22Rv1 (cell line): ENCODE results near the gene CLRN3.

Source experiments
- H3K27ac ChIP-seq: fragments of 450-650 bp; 2 replicates; pipeline ENCODE4 v1.5.1; 2017
- CTCF ChIP-seq: fragments of 450-650 bp; IDR thresholded peaks from 2 replicates; pipeline ENCODE4 v1.5.1; 2017; ENCODE audit warnings: mild to moderate bottlenecking
- ZFX ChIP-seq: fragments of 450-650 bp; IDR thresholded peaks from 2 replicates; pipeline ENCODE4 v1.6.1; 2017; ENCODE audit warnings: antibody characterized with exemption, borderline replicate concordance

The CLRN3 gene

GRCh38 chr10:127918572-127918971, 25.8 kb upstream of the CLRN3 start:
- no peak for TF ChIP-seq CTCF
- no peak for TF ChIP-seq ZFX
- H3K27ac ChIP-seq = no peak overlapping the region

- no peak overlapping the region for H3K27ac ChIP-seq
- TF ChIP-seq CTCF (no peak), ZFX (no peak)
Measured at GRCh38 chr10:127916826-127917225, 24.1 kb upstream of the CLRN3 start.

- H3K27ac ChIP-seq = no peak overlapping the region
- TF ChIP-seq CTCF (no peak), ZFX (no peak)
Measured at GRCh38 chr10:127915324-127915723, 22.6 kb upstream of the CLRN3 start.

- no peak for TF ChIP-seq ZFX
- TF ChIP-seq CTCF = no peak
- H3K27ac ChIP-seq = no peak overlapping the region
Measured at GRCh38 chr10:127913368-127913759, 20.6 kb upstream of the CLRN3 start.

GRCh38 chr10:127912607-127913367, 20.0 kb upstream of the CLRN3 start:
- TF ChIP-seq CTCF (no peak), ZFX (no peak)

GRCh38 chr10:127911867-127912257, 19.1 kb upstream of the CLRN3 start:
- TF ChIP-seq CTCF = no peak
- no peak for TF ChIP-seq ZFX

More at GRCh38 chr10:127912607-127913367, 20.0 kb upstream of the CLRN3 start:
- no peak overlapping the region for H3K27ac ChIP-seq

GRCh38 chr10:127911218-127911866, 18.6 kb upstream of the CLRN3 start:
- TF ChIP-seq ZFX (no peak), CTCF (no peak)
- H3K27ac ChIP-seq = no peak overlapping the region

More at GRCh38 chr10:127911867-127912257, 19.1 kb upstream of the CLRN3 start:
- no peak overlapping the region for H3K27ac ChIP-seq
